GM12878 (cell line): ENCODE results near the gene GPR158. TPM values are rescaled to one million over a fixed set of nuclear protein-coding genes. Genes with fewer than 3 reads are reported as not detected.

ENCODE experiments used
- ATAC-seq: fragments of 200-7000 bp; cut with Tn5 transposase; 3 replicates; pipeline ENCODE4 v1.9.1; 2020; ENCODE audit warnings: mild to moderate bottlenecking, moderate library complexity
- BruUV-seq: library from RNA; stranded (reverse); fragments of 400-500 nt; replicated peaks from 2 replicates; lab custom pipeline; 2021; lab: Mats Ljungman, UMichigan
- CTCF ChIA-PET: fragments of 300-600 bp; sonication (Branson Sonifier 250); formaldehyde crosslinking; extraction: SDS; loops from one replicate; lab custom pipeline; 2021; ENCODE audit warnings: inconsistent platforms; lab: Yijun Ruan, JAX
- POLR2A ChIA-PET: fragments of 350-600 bp; formaldehyde crosslinking; extraction: SDS; loops from one replicate; lab custom pipeline; 2021; ENCODE audit warnings: inconsistent platforms; lab: Charles Lee
- RAD21 ChIA-PET: fragments of 300-600 bp; sonication (Branson Sonifier 250); formaldehyde crosslinking; loops from one replicate; lab custom pipeline; 2023; ENCODE audit warnings: antibody characterized with exemption; ENCODE audit not compliant: unreplicated experiment; lab: Charles Lee
- SMC1A ChIA-PET: fragments of 300-600 bp; sonication (Branson Sonifier 250); formaldehyde crosslinking; loops from one replicate; lab custom pipeline; 2023; ENCODE audit not compliant: unreplicated experiment, uncharacterized antibody; lab: Charles Lee
- DNase-seq: peaks from one replicate; pipeline ENCODE4 v3.0.0-alpha.2; 2011; ENCODE audit warnings: low read depth, low spot score
- FAIRE-seq: peaks from 3 replicates; lab custom pipeline; 2011; peaks lifted over from hg19 to GRCh38; lab: Jason Lieb, UNC
- H2AFZ ChIP-seq: 2 replicates; pipeline ENCODE4 v1.6.0; 2011; ENCODE audit warnings: low read depth, low read length, control low read depth; ENCODE audit not compliant: control insufficient read depth
- H3K27ac ChIP-seq: 2 replicates; pipeline ENCODE4 v1.5.1; 2011; ENCODE audit warnings: control low read depth; ENCODE audit not compliant: control insufficient read depth, insufficient read depth
- H3K27me3 ChIP-seq, 2 experiments: replicated peaks in 1 of 2; 2 replicates each; pipeline versions ENCODE4 v1.6.0 to v1.6.1; 2011; ENCODE audit warnings: low read length in 1 of 2; ENCODE audit not compliant: control insufficient read depth in 2 of 2, insufficient read depth in 2 of 2
- H3K36me3 ChIP-seq, 2 experiments: 2 replicates each; pipeline ENCODE4 v1.5.1; 2011; ENCODE audit warnings: low read length in 1 of 2; ENCODE audit not compliant: control insufficient read depth in 2 of 2, insufficient read depth in 2 of 2
- H3K4me1 ChIP-seq: 2 replicates; pipeline ENCODE4 v1.6.1; 2011; ENCODE audit warnings: mild to moderate bottlenecking, low read length, moderate library complexity, mixed read lengths; ENCODE audit not compliant: control insufficient read depth, insufficient read depth
- H3K4me2 ChIP-seq: 2 replicates; pipeline ENCODE4 v1.6.0; 2011; ENCODE audit warnings: control low read depth; ENCODE audit not compliant: control insufficient read depth, insufficient read depth
- H3K4me3 ChIP-seq: fragments of 200-600 bp; sonication (generic); 2 replicates; pipeline ENCODE4 v1.5.1; 2016
- H3K79me2 ChIP-seq: 2 replicates; pipeline ENCODE4 v1.6.0; 2011; ENCODE audit warnings: low read length; ENCODE audit not compliant: control insufficient read depth, insufficient read depth
- H3K9ac ChIP-seq: 2 replicates; pipeline ENCODE4 v1.8.0; 2011; ENCODE audit warnings: low read length, control low read depth, mixed read lengths; ENCODE audit not compliant: control insufficient read depth, insufficient read depth
- H3K9me3 ChIP-seq: replicated peaks from 3 replicates; pipeline ENCODE4 v1.5.1; 2011; ENCODE audit warnings: mild to moderate bottlenecking, low read length; ENCODE audit not compliant: control insufficient read depth, insufficient read depth
- H4K20me1 ChIP-seq: 2 replicates; pipeline ENCODE4 v1.6.0; 2011; ENCODE audit not compliant: control insufficient read depth, insufficient read depth
- ATF7 ChIP-seq: fragments of 450-650 bp; IDR thresholded peaks from 2 replicates; pipeline ENCODE4 v1.6.1; 2016; ENCODE audit warnings: low read depth, mild to moderate bottlenecking
- BRCA1 ChIP-seq: IDR thresholded peaks from 2 replicates; pipeline ENCODE4 v1.6.1; 2011; ENCODE audit warnings: low read depth, low read length, improper control_type of control experiment
- CREM ChIP-seq: IDR thresholded peaks from 2 replicates; pipeline ENCODE4 v1.6.1; 2014; ENCODE audit warnings: antibody characterized with exemption, low read depth
- E4F1 ChIP-seq: fragments of 450-650 bp; IDR thresholded peaks from 2 replicates; pipeline ENCODE4 v1.6.1; 2018; ENCODE audit warnings: borderline replicate concordance, mild to moderate bottlenecking; ENCODE audit not compliant: partially characterized antibody
- ETV6 ChIP-seq, 2 experiments: fragments of 450-650 bp in 1 of 2; IDR thresholded peaks in 1 of 2; conservative IDR thresholded peaks in 1 of 2; 2 replicates each; pipeline ENCODE4 v1.6.1; 2014; ENCODE audit warnings: antibody characterized with exemption in 1 of 2, borderline replicate concordance in 1 of 2, low read depth in 1 of 2, mild to moderate bottlenecking in 1 of 2, moderate library complexity in 1 of 2
- FOS ChIP-seq: IDR thresholded peaks from 3 replicates; pipeline ENCODE4 v1.6.1; 2011; ENCODE audit warnings: borderline replicate concordance; ENCODE audit not compliant: insufficient read length; ENCODE audit errors: extremely low read depth
- IKZF2 ChIP-seq, 2 experiments: fragments of 450-650 bp; IDR thresholded peaks; 2 replicates each; pipeline ENCODE4 v1.6.1; 2017; ENCODE audit warnings: mild to moderate bottlenecking in 2 of 2, moderate library complexity in 2 of 2
- NBN ChIP-seq: fragments of 450-650 bp; IDR thresholded peaks from 2 replicates; pipeline ENCODE4 v1.6.1; 2016
- NRF1 ChIP-seq: conservative IDR thresholded peaks from 2 replicates; pipeline ENCODE4 v1.6.1; 2011; ENCODE audit warnings: mild to moderate bottlenecking, low read depth, low read length, improper control_type of control experiment
- RFX5 ChIP-seq: IDR thresholded peaks from 2 replicates; pipeline ENCODE4 v1.6.1; 2011; ENCODE audit warnings: low read depth, low read length, improper control_type of control experiment
- SMAD5 ChIP-seq: IDR thresholded peaks from 2 replicates; pipeline ENCODE4 v1.6.1; 2016; ENCODE audit warnings: antibody characterized with exemption, low read depth
- ZBED1 ChIP-seq: IDR thresholded peaks from 2 replicates; pipeline ENCODE4 v1.6.1; 2016; ENCODE audit warnings: borderline replicate concordance
- WGBS: methylation state at CpG from one replicate; pipeline ENCODE4 v1.1.6; 2016; ENCODE audit warnings: low lambda C conversion rate; ENCODE audit not compliant: insufficient replicate concordance, insufficient coverage; ENCODE audit errors: missing lambda C conversion rate; 5-methylcytosine and 5-hydroxymethylcytosine counted together
- in situ Hi-C: fragments of 300-500 bp; cut with MboI; formaldehyde crosslinking; loops from 9 replicates; pipeline ENCODE4 v1.14.3; 2018; ENCODE audit warnings: mixed read lengths
- intact Hi-C: fragments of 100-400 bp; cut with micrococcal nuclease; formaldehyde crosslinking; loops from one replicate; pipeline ENCODE4 v1.14.2; 2022; ENCODE audit not compliant: unreplicated experiment
- polyA plus RNA-seq, 11 experiments: library from polyadenylated mRNA; depleted of rRNA in 4 of 11; unstranded in 6 of 11; stranded (reverse) in 5 of 11; fragments of >200 nt; fragmentation: Nextera tagmentation in 4 of 11; fragmentation: Illumina TruSeq in 1 of 11; extraction: Ambion mirVana in 4 of 11; extraction: Trizol in 1 of 11; gene quantifications; 1 replicate in 1 of 11; 2 replicates in 10 of 11; pipeline versions ENCODE4 v1.2.1 to v1.2.3, GENCODE V29; 2011 to 2016; ENCODE audit warnings: inconsistent platforms in 2 of 11, missing spikeins in 2 of 11, low read depth in 1 of 11
- total RNA-seq, 4 experiments: library from RNA; depleted of rRNA in 3 of 4; stranded (reverse); fragments of >200 nt in 3 of 4; fragmentation: Illumina TruSeq in 1 of 4; extraction: Trizol in 1 of 4; gene quantifications; 2 replicates each; pipeline versions ENCODE4 v1.2.1 to v1.2.3, GENCODE V29; 2013 to 2021
- TF ChIP-seq, protein P1 (sequence below): fragments of 450-650 bp; IDR thresholded peaks from 2 replicates; pipeline ENCODE4 v1.6.1; 2016; ENCODE audit warnings: mild to moderate bottlenecking
- TF ChIP-seq, protein P2 (sequence below): IDR thresholded peaks from 2 replicates; pipeline ENCODE4 v1.6.1; 2012; ENCODE audit warnings: low read depth, low read length, improper control_type of control experiment

The GPR158 gene
- total and polyA plus RNA-seq, 10 of the 15 experiments (the other 5 are each of a cell fraction or from before 2014, with no cell fraction given), result not detected

DNA sequence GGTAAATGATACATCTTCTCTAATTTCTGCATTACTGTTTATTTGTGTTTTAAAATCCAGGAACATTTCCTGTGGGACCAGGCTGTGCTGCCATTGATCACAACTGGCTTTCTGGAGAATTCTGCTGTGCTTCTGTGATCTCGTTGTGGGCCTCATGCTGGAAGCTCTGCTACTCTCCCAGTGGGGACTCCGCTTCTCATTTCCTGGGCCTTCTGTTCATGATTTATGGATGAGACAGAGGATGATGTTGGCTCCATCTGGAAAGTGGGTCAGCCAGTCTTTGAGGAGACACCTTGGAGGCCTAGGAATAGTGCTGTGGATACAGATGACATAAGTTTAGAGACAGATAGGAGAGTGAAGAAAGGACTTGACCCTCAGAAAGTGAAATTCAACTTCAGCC lies 15.2 kb upstream of the GPR158 start:
- H3K9me3 ChIP-seq, result no peaks in the 10 kb centered on the region
- DNase-seq, result no peak
- no TSS peak for BruUV-seq
- H3K4me3 ChIP-seq, result no peak overlapping the region
- 0% methylated on average over 2 of the region's 2 CpGs for whole genome bisulfite sequencing
- intact Hi-C loops (no loop called here), in situ Hi-C loops (no loop called here)
- SMC1A ChIA-PET, result interaction anchor here (1.6 kb wide), 1 partner anchor 14 kb away, joined by 4 read pairs; no protein-coding TSS in a partner anchor
- no peaks in the 10 kb centered on the region for H3K79me2 ChIP-seq
- H3K4me2 ChIP-seq, result no peak overlapping the region
- POLR2A ChIA-PET, result no interaction called here
- H3K36me3 ChIP-seq, result no peaks in the 10 kb centered on the region
- no peak overlapping the region for H2AFZ ChIP-seq
- H3K4me1 ChIP-seq, result no peaks in the 10 kb centered on the region
- H3K27ac ChIP-seq, result no peak overlapping the region
- CTCF ChIA-PET, result no interaction called here
- no peak for ATAC-seq
- TF ChIP-seq BRCA1 (no peak), FOS (no peak), SMAD5 (no peak), E4F1 (no peak), ETV6 (conservative IDR thresholded peaks at IDR 0.05 in 1 of 2, IDR thresholded peaks at IDR 0.05 in 1 of 2; ENCODE audit: borderline replicate concordance in 1 of 2, low read depth in 1 of 2) (no peak), RFX5 (no peak), NBN (no peak), ATF7 (no peak), ZBED1 (no peak), NRF1 (no peak), CREM (no peak), IKZF2 (IDR thresholded peaks at IDR 0.05) (no peak)
- TF ChIP-seq, protein P1, sequence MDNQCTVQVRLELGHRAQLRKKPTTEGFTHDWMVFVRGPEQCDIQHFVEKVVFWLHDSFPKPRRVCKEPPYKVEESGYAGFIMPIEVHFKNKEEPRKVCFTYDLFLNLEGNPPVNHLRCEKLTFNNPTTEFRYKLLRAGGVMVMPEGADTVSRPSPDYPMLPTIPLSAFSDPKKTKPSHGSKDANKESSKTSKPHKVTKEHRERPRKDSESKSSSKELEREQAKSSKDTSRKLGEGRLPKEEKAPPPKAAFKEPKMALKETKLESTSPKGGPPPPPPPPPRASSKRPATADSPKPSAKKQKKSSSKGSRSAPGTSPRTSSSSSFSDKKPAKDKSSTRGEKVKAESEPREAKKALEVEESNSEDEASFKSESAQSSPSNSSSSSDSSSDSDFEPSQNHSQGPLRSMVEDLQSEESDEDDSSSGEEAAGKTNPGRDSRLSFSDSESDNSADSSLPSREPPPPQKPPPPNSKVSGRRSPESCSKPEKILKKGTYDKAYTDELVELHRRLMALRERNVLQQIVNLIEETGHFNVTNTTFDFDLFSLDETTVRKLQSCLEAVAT, result no peak
- TF ChIP-seq, protein P2, sequence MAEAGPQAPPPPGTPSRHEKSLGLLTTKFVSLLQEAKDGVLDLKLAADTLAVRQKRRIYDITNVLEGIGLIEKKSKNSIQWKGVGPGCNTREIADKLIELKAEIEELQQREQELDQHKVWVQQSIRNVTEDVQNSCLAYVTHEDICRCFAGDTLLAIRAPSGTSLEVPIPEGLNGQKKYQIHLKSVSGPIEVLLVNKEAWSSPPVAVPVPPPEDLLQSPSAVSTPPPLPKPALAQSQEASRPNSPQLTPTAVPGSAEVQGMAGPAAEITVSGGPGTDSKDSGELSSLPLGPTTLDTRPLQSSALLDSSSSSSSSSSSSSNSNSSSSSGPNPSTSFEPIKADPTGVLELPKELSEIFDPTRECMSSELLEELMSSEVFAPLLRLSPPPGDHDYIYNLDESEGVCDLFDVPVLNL, result no peak
- no peak overlapping the region for H3K9ac ChIP-seq
- no peaks in the 10 kb centered on the region for H3K27me3 ChIP-seq
- RAD21 ChIA-PET, result no interaction called here
- FAIRE-seq, result no peak
- no peaks in the 10 kb centered on the region for H4K20me1 ChIP-seq
